Measurements from ENCODE around the gene TGIF2. TPM values are rescaled to one million over a fixed set of nuclear protein-coding genes. Genes with fewer than 3 reads are reported as not detected.
A peak's percentile ranks its signal among the peaks of the same experiment; 100 is the strongest.

Gene TGIF2
- total and polyA plus RNA-seq, 2 of the 4 experiments (the other 2 are of a cell fraction): 9.7 to 12.7 TPM

DNA sequence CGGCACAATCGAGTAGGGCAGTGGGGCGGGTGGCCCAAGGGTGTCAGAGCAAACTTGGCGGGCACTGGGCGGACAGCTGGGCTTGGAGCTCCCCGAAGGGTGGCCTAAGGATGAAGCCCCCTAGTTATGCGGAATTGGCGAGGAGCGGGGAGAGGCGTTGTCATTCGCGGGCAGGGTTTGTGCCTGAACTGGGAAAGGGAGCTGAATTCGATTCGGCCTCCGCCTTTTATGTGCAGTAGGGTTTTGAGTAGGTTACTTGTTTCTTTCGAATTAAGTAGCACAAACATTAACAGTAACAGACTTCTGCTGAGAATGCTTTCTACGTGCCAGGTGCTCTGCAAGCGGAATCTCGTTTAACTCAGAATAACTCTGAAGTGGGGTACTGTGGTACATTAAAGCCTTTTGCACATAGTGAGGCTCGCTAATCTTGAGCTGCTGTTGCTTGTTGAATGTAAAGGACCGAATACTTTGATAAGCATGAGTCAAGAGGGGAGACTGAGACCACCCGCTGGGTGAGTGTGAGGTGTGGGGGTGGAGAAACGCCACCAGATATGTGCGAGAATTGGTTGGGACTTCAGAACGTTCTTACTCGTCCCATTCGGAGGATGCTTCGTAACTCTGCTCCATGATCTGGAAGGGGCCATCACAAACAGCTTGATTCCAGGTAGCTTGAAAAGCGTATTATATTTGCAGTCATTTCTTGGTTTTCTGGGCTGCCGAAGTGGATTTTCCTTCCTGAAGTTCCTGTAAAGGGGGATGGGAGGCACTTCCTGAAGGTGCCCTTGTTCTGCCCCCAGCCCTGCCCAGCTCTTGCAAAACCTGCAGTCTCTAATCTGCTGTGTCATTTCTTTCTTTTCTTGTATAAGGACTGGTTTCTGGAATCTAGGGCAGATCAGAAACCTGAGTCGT is 33.0 kb downstream of the TGIF2 start:
- H2AFZ ChIP-seq (replicated peaks; ENCODE audit: low read length, poor library complexity): peak overlapping the region; percentile 92
- H3K79me1 ChIP-seq (ENCODE audit: low read depth in 1 of 2, low read length in 2 of 2): peaks cover 9 to 30% of the 10 kb centered on the region in 2 experiments; a peak in 3 of 4 replicates
- in situ Hi-C loops (cut with MboI; ENCODE audit: low sequenced_read_pairs) (no loop called here), intact Hi-C loops (cut with micrococcal nuclease) (no loop called here), dilution Hi-C loops (cut with HindIII; ENCODE audit: low sequenced_read_pairs, unreplicated experiment) (no loop called here)
- peak overlapping the region; percentile 54; the same call in 1 of the 2 replicates for H2AK5ac ChIP-seq (ENCODE audit: low read depth, low read length)
- peak overlapping the region; percentile 49 for H2BK5ac ChIP-seq (ENCODE audit: low read depth, low read length, poor library complexity, severe bottlenecking)
- peak overlapping the region; percentile 24 for H3K4ac ChIP-seq (ENCODE audit: low read depth, low read length)
- H2AK9ac ChIP-seq (replicated peaks; ENCODE audit: low read depth, low read length, poor library complexity): peak overlapping the region; percentile 73
- H2BK20ac ChIP-seq (ENCODE audit: low read depth, low read length): no peak overlapping the region
- H2BK15ac ChIP-seq (ENCODE audit: low read depth, low read length): no peak overlapping the region
- H3K36me3 ChIP-seq (ENCODE audit: control insufficient read depth, insufficient read depth, low read length): peaks cover 21% of the 10 kb centered on the region
- DNase-seq (peak; percentile 21), ATAC-seq (ENCODE audit: low read depth) (no peak; the same call in 1 of the 2 replicates)
- BruUV-seq (replicated peaks): no TSS peak
- H3K9me3 ChIP-seq (ENCODE audit: control insufficient read depth, insufficient read depth, low read length): no peaks in the 10 kb centered on the region
- H3K27me3 ChIP-seq (ENCODE audit: control insufficient read depth, insufficient read depth, low read length): no peaks in the 10 kb centered on the region
- peak overlapping the region; percentile 55 for H3K27ac ChIP-seq (ENCODE audit: insufficient read depth, low read length)
- peak overlapping the region; percentile 99 for H3K4me2 ChIP-seq (ENCODE audit: low read depth, low read length)
- peaks cover 8% of the 10 kb centered on the region; the same call in 1 of the 2 replicates for H3K9me1 ChIP-seq (ENCODE audit: insufficient read depth, low read length)
- H4K20me1 ChIP-seq (ENCODE audit: insufficient read depth, low read length): peaks cover 11% of the 10 kb centered on the region; the same call in 1 of the 2 replicates
- H4K5ac ChIP-seq (ENCODE audit: low read depth, low read length): no peak overlapping the region
- CTCF ChIA-PET: interaction anchor here (0.7 to 1.4 kb wide), 3 partner anchors 26 to 485 kb away, joined by 3 to 6 read pairs (median 3); no protein-coding TSS in a partner anchor
- peaks cover 4% of the 10 kb centered on the region; the same call in 1 of the 2 replicates for H3K4me1 ChIP-seq (ENCODE audit: control insufficient read depth, insufficient read depth, low read length)
- no peak overlapping the region for H2BK120ac ChIP-seq (ENCODE audit: low read depth, low read length)
- H3K4me3 ChIP-seq (ENCODE audit: insufficient read depth, low read depth, low read length): peak overlapping the region; percentile 84
- H3K14ac ChIP-seq (replicated peaks; ENCODE audit: low read depth, low read length): peak overlapping the region; percentile 31; the same call in 1 of the 2 replicates
- 0 out of 2 replicates have a peak overlapping the region, but pooled peaks have one; percentile 60 for H3K23ac ChIP-seq (ENCODE audit: low read depth, low read length)
- no peak overlapping the region for H3K18ac ChIP-seq (ENCODE audit: low read depth, low read length)
- no peak overlapping the region for H4K91ac ChIP-seq (ENCODE audit: insufficient read depth, low read depth, low read length)
- WGBS, 2 experiments (ENCODE audit: extremely low coverage in 2 of 2, insufficient read length in 1 of 2): 3% methylated on average over 5 of the region's 31 CpGs; no CpG with 5 or more reads in 1 of the 2 experiments
- H3K56ac ChIP-seq (ENCODE audit: extremely low read depth, insufficient read depth, low read length): peak overlapping the region; percentile 55
- H3K9ac ChIP-seq (ENCODE audit: low read depth, low read length): peak overlapping the region; percentile 84
- H4K8ac ChIP-seq (ENCODE audit: low read depth in 2 of 2, low read length in 2 of 2): peak overlapping the region; percentile 46 to 59; a peak in 2 of 4 replicates
- POLR2A ChIA-PET (ENCODE audit: unreplicated experiment): no interaction called here
- TF ChIP-seq, protein P1, sequence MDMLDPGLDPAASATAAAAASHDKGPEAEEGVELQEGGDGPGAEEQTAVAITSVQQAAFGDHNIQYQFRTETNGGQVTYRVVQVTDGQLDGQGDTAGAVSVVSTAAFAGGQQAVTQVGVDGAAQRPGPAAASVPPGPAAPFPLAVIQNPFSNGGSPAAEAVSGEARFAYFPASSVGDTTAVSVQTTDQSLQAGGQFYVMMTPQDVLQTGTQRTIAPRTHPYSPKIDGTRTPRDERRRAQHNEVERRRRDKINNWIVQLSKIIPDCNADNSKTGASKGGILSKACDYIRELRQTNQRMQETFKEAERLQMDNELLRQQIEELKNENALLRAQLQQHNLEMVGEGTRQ (IDR thresholded peaks at IDR 0.05; ENCODE audit: low read depth, low read length): no peak
- TF ChIP-seq MAZ (IDR thresholded peaks at IDR 0.05; ENCODE audit: borderline replicate concordance, low read depth, low read length) (no peak), POLR2A (IDR thresholded peaks at IDR 0.05; ENCODE audit: low read depth, low read length) (no peak), BHLHE40 (IDR thresholded peaks at IDR 0.05; ENCODE audit: low read depth, low read length) (no peak), RFX5 (IDR thresholded peaks at IDR 0.05; ENCODE audit: low read depth, low read length) (no peak), FOS (IDR thresholded peaks at IDR 0.05; ENCODE audit: low read depth, low read length) (no peak), MXI1 (IDR thresholded peaks at IDR 0.05; ENCODE audit: borderline replicate concordance, low read depth, low read length) (no peak), MAFK (IDR thresholded peaks at IDR 0.05; ENCODE audit: low read depth, low read length) (no peak), RCOR1 (IDR thresholded peaks at IDR 0.05; ENCODE audit: insufficient replicate concordance, low read length) (no peak), CHD1 (IDR thresholded peaks at IDR 0.05; ENCODE audit: low read depth, low read length) (no peak), NFE2L2 (IDR thresholded peaks at IDR 0.05; ENCODE audit: low read depth, low read length) (peak; percentile 81)
- TF ChIP-seq, protein P2, sequence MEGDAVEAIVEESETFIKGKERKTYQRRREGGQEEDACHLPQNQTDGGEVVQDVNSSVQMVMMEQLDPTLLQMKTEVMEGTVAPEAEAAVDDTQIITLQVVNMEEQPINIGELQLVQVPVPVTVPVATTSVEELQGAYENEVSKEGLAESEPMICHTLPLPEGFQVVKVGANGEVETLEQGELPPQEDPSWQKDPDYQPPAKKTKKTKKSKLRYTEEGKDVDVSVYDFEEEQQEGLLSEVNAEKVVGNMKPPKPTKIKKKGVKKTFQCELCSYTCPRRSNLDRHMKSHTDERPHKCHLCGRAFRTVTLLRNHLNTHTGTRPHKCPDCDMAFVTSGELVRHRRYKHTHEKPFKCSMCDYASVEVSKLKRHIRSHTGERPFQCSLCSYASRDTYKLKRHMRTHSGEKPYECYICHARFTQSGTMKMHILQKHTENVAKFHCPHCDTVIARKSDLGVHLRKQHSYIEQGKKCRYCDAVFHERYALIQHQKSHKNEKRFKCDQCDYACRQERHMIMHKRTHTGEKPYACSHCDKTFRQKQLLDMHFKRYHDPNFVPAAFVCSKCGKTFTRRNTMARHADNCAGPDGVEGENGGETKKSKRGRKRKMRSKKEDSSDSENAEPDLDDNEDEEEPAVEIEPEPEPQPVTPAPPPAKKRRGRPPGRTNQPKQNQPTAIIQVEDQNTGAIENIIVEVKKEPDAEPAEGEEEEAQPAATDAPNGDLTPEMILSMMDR (conservative IDR thresholded peaks at IDR 0.05; ENCODE audit: low read depth, low read length): no peak
- TF ChIP-seq, protein P3, sequence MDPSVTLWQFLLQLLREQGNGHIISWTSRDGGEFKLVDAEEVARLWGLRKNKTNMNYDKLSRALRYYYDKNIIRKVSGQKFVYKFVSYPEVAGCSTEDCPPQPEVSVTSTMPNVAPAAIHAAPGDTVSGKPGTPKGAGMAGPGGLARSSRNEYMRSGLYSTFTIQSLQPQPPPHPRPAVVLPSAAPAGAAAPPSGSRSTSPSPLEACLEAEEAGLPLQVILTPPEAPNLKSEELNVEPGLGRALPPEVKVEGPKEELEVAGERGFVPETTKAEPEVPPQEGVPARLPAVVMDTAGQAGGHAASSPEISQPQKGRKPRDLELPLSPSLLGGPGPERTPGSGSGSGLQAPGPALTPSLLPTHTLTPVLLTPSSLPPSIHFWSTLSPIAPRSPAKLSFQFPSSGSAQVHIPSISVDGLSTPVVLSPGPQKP (IDR thresholded peaks at IDR 0.05; ENCODE audit: borderline replicate concordance, low read depth, low read length): no peak

All from IMR-90 (cell line).